Activated CD8-positive, alpha-beta memory T cell treated with anti-CD3 and anti-CD28 coated beads, Interleukin-2, amount 10 ng/mL, durations not matched to agents 7 days and 5 days (primary cell): ENCODE measurements around the gene NSG1. TPM values are rescaled to one million over a fixed set of nuclear protein-coding genes. Genes with fewer than 3 reads are reported as not detected.
A peak's percentile ranks its signal among the peaks of the same experiment; 100 is the strongest.
"Not testable (repeated sequence)": the region's sequence is repeated elsewhere in the genome, so short reads cannot be mapped to it uniquely, and the experiment has no call there.

Experiments
- ATAC-seq: fragments of 150-1000 bp; cut with Tn5 transposase; one replicate; pipeline ENCODE4 v1.10.0; 2021; ENCODE audit warnings: moderate library complexity
- CTCF ChIA-PET: fragments of 350-600 bp; sonication (Branson Sonifier 250); formaldehyde crosslinking; loops from one replicate; lab custom pipeline; 2021; ENCODE audit warnings: antibody characterized with exemption; lab: Charles Lee
- DNase-seq: peaks from one replicate; pipeline ENCODE4 v3.0.0-alpha.2; 2020
- H3K27ac Mint-ChIP-seq: one replicate; pipeline ENCODE4 v1.8.0; 2021; ENCODE audit warnings: mild to moderate bottlenecking, mixed read lengths
- H3K27me3 Mint-ChIP-seq: one replicate; pipeline ENCODE4 v1.8.0; 2021; ENCODE audit warnings: mixed read lengths
- H3K36me3 Mint-ChIP-seq: one replicate; pipeline ENCODE4 v1.8.0; 2021; ENCODE audit warnings: mild to moderate bottlenecking, mixed read lengths
- H3K4me1 Mint-ChIP-seq: one replicate; pipeline ENCODE4 v1.8.0; 2021; ENCODE audit warnings: mixed read lengths
- H3K4me3 Mint-ChIP-seq: one replicate; pipeline ENCODE4 v1.8.0; 2021; ENCODE audit warnings: mild to moderate bottlenecking, moderate library complexity, mixed read lengths
- H3K9me3 Mint-ChIP-seq: one replicate; pipeline ENCODE4 v1.8.0; 2022; ENCODE audit warnings: low read depth, mixed read lengths
- total RNA-seq, 2 experiments: library from RNA; stranded (reverse); gene quantifications; one replicate each; pipeline ENCODE4 v1.2.3, GENCODE V29; 2021

The NSG1 gene
- 1 to 10 TPM; 3.4 to 9.8 TPM for total RNA-seq

DNA sequence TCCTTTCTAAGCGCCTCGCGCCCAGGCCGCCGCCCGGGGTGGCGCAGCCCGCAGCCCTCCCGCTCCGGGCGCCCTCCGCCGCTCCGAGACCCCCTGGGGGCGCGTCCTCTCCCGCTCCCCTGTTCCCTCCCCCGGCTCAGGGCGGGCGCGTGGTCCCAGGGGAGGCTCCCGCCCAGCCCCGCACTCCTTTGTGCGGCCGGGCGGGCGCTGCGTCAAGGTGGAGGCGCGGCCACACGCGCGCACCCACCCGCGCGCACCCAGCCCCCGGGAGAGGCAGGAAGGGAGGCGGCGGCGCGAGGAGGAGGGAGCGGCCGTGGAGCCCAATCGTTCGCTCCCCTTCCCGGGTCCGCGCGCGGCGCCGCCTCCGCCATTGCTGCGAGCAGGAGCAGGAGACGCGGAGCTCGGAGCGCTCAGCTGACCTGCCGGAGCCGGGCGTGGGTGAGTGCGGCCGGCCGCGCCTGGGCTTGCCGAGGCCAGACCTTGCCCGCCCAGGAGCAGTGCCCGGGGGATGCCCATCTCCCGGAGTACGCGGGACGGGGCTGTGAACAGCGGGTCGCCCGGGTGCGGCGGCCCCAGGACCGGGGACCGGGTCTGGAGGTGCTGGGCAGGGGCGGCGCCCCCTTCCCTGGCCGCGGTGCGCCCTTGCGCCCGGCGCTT is at the start of gene NSG1:
Gene NSG1 (plus strand): TSS at position 367 of the 657 bp plus-strand sequence. CDS start 528 bp downstream, outside the sequence.
- no peak within 1 kb of the TSS for H3K27ac Mint-ChIP-seq
- peaks cover 14% of the 10 kb centered on the region for H3K4me1 Mint-ChIP-seq
- CTCF ChIA-PET: no interaction called here
- peaks cover 40% of the 10 kb centered on the region for H3K27me3 Mint-ChIP-seq
- H3K4me3 Mint-ChIP-seq: peak within 1 kb of the TSS; percentile 67
- no peaks in the 10 kb centered on the region for H3K9me3 Mint-ChIP-seq
- H3K36me3 Mint-ChIP-seq: no peaks in the 10 kb centered on the region
- peak; percentile 68 for ATAC-seq
- peak; percentile 49 for DNase-seq

DNA sequence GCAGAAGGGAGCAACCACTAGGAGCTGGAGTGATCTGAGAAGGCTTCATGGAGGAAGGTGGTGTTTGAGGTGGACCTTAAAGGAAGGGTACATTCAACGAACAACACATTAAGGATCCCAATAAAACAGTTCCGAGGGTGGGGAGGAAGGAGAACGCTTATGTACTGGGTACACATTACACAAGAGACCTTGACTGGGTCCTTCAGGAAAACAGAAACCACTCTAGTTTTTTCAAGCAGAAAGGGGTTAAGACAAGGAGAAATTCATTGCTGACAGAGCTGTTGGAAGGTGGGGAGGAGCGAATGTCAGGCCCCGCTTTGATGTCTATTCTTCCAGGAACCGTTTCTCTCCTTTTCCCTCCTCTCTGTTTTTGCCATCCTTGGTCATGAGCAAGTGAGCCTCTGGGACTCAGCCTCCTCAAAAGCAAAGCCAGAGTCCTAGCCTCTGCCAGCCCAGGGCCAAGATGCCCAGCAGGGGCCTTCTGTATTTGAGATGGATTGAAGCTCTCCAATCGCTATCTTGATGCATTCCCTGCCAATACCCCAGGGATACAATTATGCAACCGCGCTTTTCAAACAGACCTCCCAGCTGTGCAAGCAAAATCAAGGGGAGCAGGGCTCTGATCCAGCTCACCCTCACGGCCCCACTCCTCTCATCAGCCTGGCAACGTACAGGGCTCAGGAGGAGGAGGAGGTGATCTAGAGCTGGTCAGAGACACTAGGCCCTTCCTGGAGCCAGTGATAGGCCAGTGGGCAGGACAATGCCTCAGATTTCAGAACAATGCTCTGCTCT is 48.5 kb upstream of the NSG1 start:
- Mint-ChIP-seq H3K27ac (no peak overlapping the region), H3K9me3 (no peaks in the 10 kb centered on the region), H3K27me3 (no peaks in the 10 kb centered on the region), H3K4me1 (peaks cover 3% of the 10 kb centered on the region), H3K36me3 (no peaks in the 10 kb centered on the region), H3K4me3 (no peak overlapping the region)
- ATAC-seq (no peak), DNase-seq (no peak)
- CTCF ChIA-PET: interaction anchor here (0.7 to 6.6 kb wide), 5 partner anchors 77 to 92 kb away, joined by 3 to 29 read pairs (median 4); no protein-coding TSS in a partner anchor

DNA sequence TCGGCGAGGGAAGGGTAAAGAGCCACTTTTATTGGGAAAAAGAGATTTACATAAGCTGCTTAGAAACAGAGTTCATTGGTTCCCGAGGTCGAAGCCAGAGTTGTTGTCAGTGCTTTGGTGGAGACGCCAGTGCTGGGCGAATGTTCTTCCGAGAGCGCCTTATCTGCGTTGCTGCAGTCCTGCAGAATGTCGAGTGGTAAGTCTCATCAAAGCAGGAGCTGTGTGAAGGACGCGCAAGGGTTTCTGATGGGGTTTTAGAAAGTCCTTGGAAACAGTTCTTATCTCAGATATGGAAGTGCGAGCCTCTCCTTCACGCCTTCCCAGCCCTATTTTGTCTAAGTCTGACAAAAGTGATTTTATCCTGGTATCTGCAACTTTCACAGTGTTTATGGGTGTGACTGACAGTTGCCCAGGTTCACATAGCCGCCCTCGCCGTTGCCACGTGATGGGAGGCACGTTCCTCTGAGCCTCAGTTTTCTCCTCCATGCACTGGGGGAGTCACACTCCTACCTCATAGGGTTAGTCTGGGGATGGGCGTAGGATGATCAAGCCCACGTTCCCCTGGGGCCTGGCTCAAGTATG is 47.3 kb upstream of the NSG1 start:
- peaks cover 3% of the 10 kb centered on the region for H3K4me1 Mint-ChIP-seq
- no peak overlapping the region for H3K4me3 Mint-ChIP-seq
- ATAC-seq: no peak
- no peaks in the 10 kb centered on the region for H3K9me3 Mint-ChIP-seq
- H3K27me3 Mint-ChIP-seq: no peaks in the 10 kb centered on the region
- DNase-seq: no peak
- no peaks in the 10 kb centered on the region for H3K36me3 Mint-ChIP-seq
- CTCF ChIA-PET: interaction anchor here (1.2 to 6.6 kb wide), 3 partner anchors 78 to 88 kb away, joined by 3 to 29 read pairs (median 22); no protein-coding TSS in a partner anchor
- H3K27ac Mint-ChIP-seq: no peak overlapping the region

- CTCF ChIA-PET: interaction anchor here (1.0 to 1.5 kb wide), 2 partner anchors 82 to 87 kb away, joined by 3 to 5 read pairs; no protein-coding TSS in a partner anchor
- H3K4me3 Mint-ChIP-seq: no peak overlapping the region
- no peak for DNase-seq
- H3K36me3 Mint-ChIP-seq: no peaks in the 10 kb centered on the region
- no peak overlapping the region for H3K27ac Mint-ChIP-seq
- no peaks in the 10 kb centered on the region for H3K27me3 Mint-ChIP-seq
- no peaks in the 10 kb centered on the region for H3K9me3 Mint-ChIP-seq
- peaks cover 2% of the 10 kb centered on the region for H3K4me1 Mint-ChIP-seq
- no peak for ATAC-seq
These were observed 44.8 kb upstream of the NSG1 start for GRCh38 chr4:4341861-4342650.

DNA sequence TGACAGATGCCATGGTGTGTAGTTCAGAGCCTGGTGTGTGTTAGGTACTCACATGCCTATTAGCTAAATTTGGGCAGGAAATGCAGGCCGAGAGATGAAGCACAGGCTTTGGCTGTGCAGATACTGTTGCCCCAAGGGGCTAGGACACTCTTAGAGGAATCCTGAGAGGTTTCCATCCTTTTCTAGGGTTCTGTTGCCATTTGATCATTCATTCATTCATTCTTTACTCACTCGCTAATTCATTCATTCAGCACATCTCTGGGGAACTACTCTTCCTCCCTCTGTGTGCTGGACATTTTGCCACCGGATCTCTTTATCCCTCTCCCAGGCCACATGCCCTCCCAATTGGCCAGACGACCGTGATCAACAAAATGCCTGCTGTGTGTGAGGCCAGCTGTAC is 43.9 kb upstream of the NSG1 start:
- CTCF ChIA-PET: interaction anchor here (1.5 kb wide), 1 partner anchor 88 kb away, joined by 3 read pairs; no protein-coding TSS in a partner anchor
- Mint-ChIP-seq H3K4me3 (no peak overlapping the region), H3K9me3 (no peaks in the 10 kb centered on the region), H3K27ac (no peak overlapping the region), H3K36me3 (no peaks in the 10 kb centered on the region), H3K27me3 (no peaks in the 10 kb centered on the region), H3K4me1 (peaks cover 9% of the 10 kb centered on the region)
- ATAC-seq (no peak), DNase-seq (no peak)

- H3K27me3 Mint-ChIP-seq: no peaks in the 10 kb centered on the region
- H3K4me1 Mint-ChIP-seq: peaks cover 22% of the 10 kb centered on the region
- H3K9me3 Mint-ChIP-seq: no peaks in the 10 kb centered on the region
- ATAC-seq: no peak
- H3K36me3 Mint-ChIP-seq: peaks cover 14% of the 10 kb centered on the region
- DNase-seq: no peak
- CTCF ChIA-PET: no interaction called here
- no peak overlapping the region for H3K4me3 Mint-ChIP-seq
- no peak overlapping the region for H3K27ac Mint-ChIP-seq
These were observed 41.9 kb upstream of the NSG1 start for GRCh38 chr4:4344915-4345527.

GRCh38 chr4:4347585-4347984 is 39.3 kb upstream of the NSG1 start:
- ATAC-seq (no peak), DNase-seq (no peak)
- Mint-ChIP-seq H3K27me3 (no peaks in the 10 kb centered on the region), H3K9me3 (no peaks in the 10 kb centered on the region), H3K4me1 (peaks cover 22% of the 10 kb centered on the region), H3K4me3 (no peak overlapping the region), H3K36me3 (peaks cover 16% of the 10 kb centered on the region), H3K27ac (no peak overlapping the region)
- CTCF ChIA-PET: interaction anchor here (0.7 to 2.0 kb wide), 3 partner anchors 99 to 1476 kb away, joined by 3 to 7 read pairs (median 3); partner anchors contain the start of gene TMEM128

DNA sequence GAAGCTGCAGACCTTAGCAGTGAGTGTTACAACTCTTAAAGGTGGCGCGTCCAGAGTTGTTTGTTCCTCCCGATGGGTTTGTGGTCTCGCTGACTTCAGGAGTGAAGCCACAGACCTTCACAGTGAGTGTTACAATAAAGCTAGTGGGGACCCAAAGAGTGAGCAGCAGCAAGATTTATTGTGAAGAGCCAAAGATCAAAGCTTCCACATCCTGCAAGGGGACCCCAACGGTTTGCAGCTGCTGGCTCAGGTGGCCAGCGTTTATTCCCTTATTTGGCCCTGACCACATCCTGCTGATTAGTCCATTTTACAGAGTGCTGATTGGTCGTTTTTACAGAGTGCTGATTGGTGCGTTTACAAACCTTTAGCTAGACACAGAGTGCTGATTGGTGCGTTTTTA is 38.3 kb upstream of the NSG1 start:
- not testable (repeated sequence) for H3K27me3 Mint-ChIP-seq
- peak overlapping the region; percentile 81 for H3K27ac Mint-ChIP-seq
- CTCF ChIA-PET: interaction anchor here (1.1 to 2.0 kb wide), 6 partner anchors 11 to 100 kb away, joined by 3 to 7 read pairs (median 4); partner anchors contain the start of gene TMEM128

DNA sequence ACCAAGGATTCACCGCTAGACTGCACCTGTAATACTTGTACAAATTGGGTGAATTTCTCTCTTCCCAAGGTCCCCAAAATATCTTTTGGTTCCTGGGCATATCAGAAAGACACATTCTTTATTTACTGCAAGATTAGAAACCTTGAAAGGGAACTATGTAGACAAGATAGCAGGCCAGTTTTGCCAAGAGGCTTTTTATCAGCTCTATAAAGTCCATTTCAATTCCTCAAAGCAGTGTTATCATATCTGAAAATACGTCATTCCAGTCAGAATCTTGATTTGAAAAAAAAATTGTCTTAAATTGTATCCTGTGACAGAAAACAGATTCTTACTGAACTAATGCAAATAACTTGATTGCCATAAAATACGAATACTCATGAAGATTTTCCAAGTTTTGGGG is 37.0 kb upstream of the NSG1 start:
- no peak overlapping the region for H3K4me3 Mint-ChIP-seq
- H3K36me3 Mint-ChIP-seq: peaks cover 16% of the 10 kb centered on the region
- DNase-seq (no peak), ATAC-seq (no peak)
- H3K9me3 Mint-ChIP-seq: no peaks in the 10 kb centered on the region
- CTCF ChIA-PET: interaction anchor here (0.7 to 1.9 kb wide), 3 partner anchors 9 to 236 kb away, joined by 3 to 6 read pairs (median 3); no protein-coding TSS in a partner anchor
- peaks cover 22% of the 10 kb centered on the region for H3K4me1 Mint-ChIP-seq
- H3K27me3 Mint-ChIP-seq: peaks cover 2% of the 10 kb centered on the region
- H3K27ac Mint-ChIP-seq: no peak overlapping the region

More for the DNA sequence above, 38.3 kb upstream of the NSG1 start:
- peak overlapping the region; percentile 12 for H3K4me3 Mint-ChIP-seq
- peak; percentile 79 for DNase-seq
- ATAC-seq: peak; percentile 88
- peaks cover 16% of the 10 kb centered on the region for H3K36me3 Mint-ChIP-seq
- H3K4me1 Mint-ChIP-seq: peaks cover 22% of the 10 kb centered on the region
- H3K9me3 Mint-ChIP-seq: not testable (repeated sequence)

- no peak overlapping the region for H3K27ac Mint-ChIP-seq
- H3K4me3 Mint-ChIP-seq: no peak overlapping the region
- CTCF ChIA-PET: no interaction called here
- peaks cover 22% of the 10 kb centered on the region for H3K4me1 Mint-ChIP-seq
- no peak for DNase-seq
- H3K27me3 Mint-ChIP-seq: peaks cover 5% of the 10 kb centered on the region
- ATAC-seq: no peak
- no peaks in the 10 kb centered on the region for H3K9me3 Mint-ChIP-seq
- peaks cover 16% of the 10 kb centered on the region for H3K36me3 Mint-ChIP-seq
These were observed 36.0 kb upstream of the NSG1 start for GRCh38 chr4:4350909-4351308.

- H3K27ac Mint-ChIP-seq: no peak overlapping the region
- CTCF ChIA-PET: no interaction called here
- DNase-seq (no peak), ATAC-seq (no peak)
- H3K9me3 Mint-ChIP-seq: no peaks in the 10 kb centered on the region
- H3K36me3 Mint-ChIP-seq: peaks cover 1% of the 10 kb centered on the region
- H3K4me1 Mint-ChIP-seq: no peaks in the 10 kb centered on the region
- H3K27me3 Mint-ChIP-seq: peaks cover 5% of the 10 kb centered on the region
- H3K4me3 Mint-ChIP-seq: no peak overlapping the region
These were observed 31.6 kb upstream of the NSG1 start for GRCh38 chr4:4355302-4355701.
